Left ventricle myocardium inferior (tissue), 1 donor: Measurements from ENCODE around the gene TMEM30A. TPM values are rescaled to one million over a fixed set of nuclear protein-coding genes. Genes with fewer than 3 reads are reported as not detected.
A peak's percentile ranks its signal among the peaks of the same experiment; 100 is the strongest.

Source experiments
- DNase-seq: peaks from one replicate; pipeline ENCODE4 v3.0.0-alpha.2; 2020
- H3K27ac ChIP-seq: fragments of 200-600 bp; replicated peaks from 2 replicates; pipeline ENCODE4 v1.8.0; 2021
- H3K27me3 ChIP-seq: fragments of 200-600 bp; 2 replicates; pipeline ENCODE4 v1.8.0; 2021; ENCODE audit warnings: low read depth
- H3K36me3 ChIP-seq: fragments of 200-600 bp; 2 replicates; pipeline ENCODE4 v1.8.0; 2021
- H3K4me1 ChIP-seq: fragments of 200-600 bp; 2 replicates; pipeline ENCODE4 v1.8.0; 2021
- H3K4me3 ChIP-seq: fragments of 200-600 bp; 2 replicates; pipeline ENCODE4 v1.8.0; 2021; ENCODE audit warnings: mild to moderate bottlenecking, moderate library complexity
- H3K9me3 ChIP-seq: fragments of 200-600 bp; replicated peaks from 2 replicates; pipeline ENCODE4 v1.8.0; 2021
- intact Hi-C: fragments of 100-400 bp; cut with micrococcal nuclease; formaldehyde crosslinking; loops from one replicate; pipeline ENCODE4 v1.11.0; 2022
- total RNA-seq: library from RNA; stranded (reverse); fragmentation: NEBNext Ultra II Directional; extraction: Animal tissue kit (Norgen Biotek cat#: 25700); gene quantifications from one replicate; pipeline ENCODE4 v1.2.1, GENCODE V29; 2021
- TF ChIP-seq, protein P1 (sequence below): fragments of 200-600 bp; IDR thresholded peaks from 2 replicates; pipeline ENCODE4 v1.8.0; 2021; ENCODE audit warnings: antibody characterized with exemption, mild to moderate bottlenecking, borderline replicate concordance
- donor health status: DM: no; HTN: yes; CAD: no; lungs with severe emphysema.

Gene TMEM30A
- total RNA-seq, 1 donor from 2014 or later = 52.3 TPM

DNA sequence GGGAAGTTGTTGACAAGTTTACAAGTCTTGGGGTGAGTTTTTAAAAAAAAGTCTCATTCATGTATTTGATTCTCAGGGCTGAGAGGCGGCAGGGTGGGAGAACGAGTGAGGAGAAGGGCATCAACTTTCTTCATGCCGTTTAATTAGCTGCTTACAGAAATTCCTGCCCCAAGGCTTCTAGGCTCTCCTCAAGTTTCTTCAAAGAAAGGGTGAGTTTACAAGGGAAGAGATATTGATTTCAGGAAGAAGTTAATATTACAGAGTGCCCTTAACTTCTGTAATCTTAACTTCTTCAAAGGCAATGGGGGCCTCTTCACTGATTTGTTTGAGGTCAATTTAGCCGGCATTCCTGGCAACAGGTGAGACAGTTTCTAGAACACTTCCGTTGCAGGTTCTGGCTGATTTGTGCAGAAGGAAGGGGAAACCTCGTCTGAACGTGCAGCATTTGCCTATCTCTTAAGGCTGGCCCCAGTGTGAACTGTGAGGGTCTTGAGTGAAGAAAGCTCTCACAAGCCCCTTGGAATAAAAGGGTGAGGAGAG lies 75.3 kb downstream of the TMEM30A start:
- H3K4me1 ChIP-seq = peaks cover 78% of the 10 kb centered on the region
- H3K27me3 ChIP-seq = peaks cover 44% of the 10 kb centered on the region
- intact Hi-C loops = loop anchor here (10.0 kb wide), 1 partner anchor 1124 kb away; no protein-coding TSS in a partner anchor
- TF ChIP-seq, protein P1, sequence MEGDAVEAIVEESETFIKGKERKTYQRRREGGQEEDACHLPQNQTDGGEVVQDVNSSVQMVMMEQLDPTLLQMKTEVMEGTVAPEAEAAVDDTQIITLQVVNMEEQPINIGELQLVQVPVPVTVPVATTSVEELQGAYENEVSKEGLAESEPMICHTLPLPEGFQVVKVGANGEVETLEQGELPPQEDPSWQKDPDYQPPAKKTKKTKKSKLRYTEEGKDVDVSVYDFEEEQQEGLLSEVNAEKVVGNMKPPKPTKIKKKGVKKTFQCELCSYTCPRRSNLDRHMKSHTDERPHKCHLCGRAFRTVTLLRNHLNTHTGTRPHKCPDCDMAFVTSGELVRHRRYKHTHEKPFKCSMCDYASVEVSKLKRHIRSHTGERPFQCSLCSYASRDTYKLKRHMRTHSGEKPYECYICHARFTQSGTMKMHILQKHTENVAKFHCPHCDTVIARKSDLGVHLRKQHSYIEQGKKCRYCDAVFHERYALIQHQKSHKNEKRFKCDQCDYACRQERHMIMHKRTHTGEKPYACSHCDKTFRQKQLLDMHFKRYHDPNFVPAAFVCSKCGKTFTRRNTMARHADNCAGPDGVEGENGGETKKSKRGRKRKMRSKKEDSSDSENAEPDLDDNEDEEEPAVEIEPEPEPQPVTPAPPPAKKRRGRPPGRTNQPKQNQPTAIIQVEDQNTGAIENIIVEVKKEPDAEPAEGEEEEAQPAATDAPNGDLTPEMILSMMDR = no peak
- H3K4me3 ChIP-seq = peak overlapping the region; percentile 60
- no peak overlapping the region for H3K27ac ChIP-seq
- H3K9me3 ChIP-seq = no peaks in the 10 kb centered on the region
- no peak for DNase-seq
- H3K36me3 ChIP-seq = no peaks in the 10 kb centered on the region

DNA sequence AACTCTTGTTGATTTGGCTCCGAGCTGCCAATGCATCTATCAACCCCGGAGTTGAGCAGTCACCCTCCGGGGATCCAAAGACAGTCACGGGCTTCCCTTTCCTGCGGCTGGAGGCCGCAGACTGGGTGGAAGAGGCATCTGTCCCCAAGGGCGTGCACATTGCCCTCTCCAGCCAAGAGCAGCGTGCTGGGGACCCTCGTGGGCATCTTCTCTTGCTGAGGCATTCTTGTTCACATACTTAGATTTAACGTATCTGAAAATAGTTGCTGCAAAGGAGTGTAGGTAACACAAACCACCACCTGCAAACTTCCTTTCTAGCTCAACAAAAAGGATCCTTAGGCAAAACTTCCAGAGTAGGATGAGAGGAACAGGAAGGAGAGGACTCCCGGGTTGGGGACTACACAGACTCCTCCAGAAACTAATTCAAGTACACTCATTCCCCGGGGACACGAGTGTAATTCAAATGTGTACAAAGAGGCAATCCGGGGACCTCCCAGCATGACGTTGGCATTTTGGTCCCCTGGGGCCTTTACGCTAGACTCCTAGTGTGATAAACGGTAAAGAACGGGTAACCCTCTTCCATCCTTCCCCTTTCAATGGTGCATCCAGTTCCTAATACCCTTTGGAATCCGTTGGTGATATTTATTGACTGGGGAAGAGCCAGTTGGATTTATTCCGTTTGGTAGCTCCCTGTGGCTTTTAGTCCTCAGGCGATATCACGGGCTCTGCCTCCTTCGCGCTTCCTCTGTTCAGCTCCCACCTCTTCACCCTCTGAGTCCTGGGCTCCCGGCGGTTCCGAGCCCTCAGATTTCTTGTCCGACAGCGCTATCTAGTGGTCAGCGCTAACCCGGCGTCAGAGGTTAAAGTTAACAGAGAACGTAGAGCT lies 76.1 kb downstream of the TMEM30A start:
- H3K36me3 ChIP-seq = no peaks in the 10 kb centered on the region
- H3K27me3 ChIP-seq = peaks cover 51% of the 10 kb centered on the region
- DNase-seq = peak; percentile 83
- peaks cover 80% of the 10 kb centered on the region for H3K4me1 ChIP-seq
- intact Hi-C loops = loop anchor here (10.0 kb wide), 1 partner anchor 1124 kb away; no protein-coding TSS in a partner anchor
- peak overlapping the region; percentile 63 for H3K27ac ChIP-seq
- H3K4me3 ChIP-seq = peak overlapping the region; percentile 60
- H3K9me3 ChIP-seq = no peaks in the 10 kb centered on the region
- TF ChIP-seq, protein P1 = peak; percentile 88

DNA sequence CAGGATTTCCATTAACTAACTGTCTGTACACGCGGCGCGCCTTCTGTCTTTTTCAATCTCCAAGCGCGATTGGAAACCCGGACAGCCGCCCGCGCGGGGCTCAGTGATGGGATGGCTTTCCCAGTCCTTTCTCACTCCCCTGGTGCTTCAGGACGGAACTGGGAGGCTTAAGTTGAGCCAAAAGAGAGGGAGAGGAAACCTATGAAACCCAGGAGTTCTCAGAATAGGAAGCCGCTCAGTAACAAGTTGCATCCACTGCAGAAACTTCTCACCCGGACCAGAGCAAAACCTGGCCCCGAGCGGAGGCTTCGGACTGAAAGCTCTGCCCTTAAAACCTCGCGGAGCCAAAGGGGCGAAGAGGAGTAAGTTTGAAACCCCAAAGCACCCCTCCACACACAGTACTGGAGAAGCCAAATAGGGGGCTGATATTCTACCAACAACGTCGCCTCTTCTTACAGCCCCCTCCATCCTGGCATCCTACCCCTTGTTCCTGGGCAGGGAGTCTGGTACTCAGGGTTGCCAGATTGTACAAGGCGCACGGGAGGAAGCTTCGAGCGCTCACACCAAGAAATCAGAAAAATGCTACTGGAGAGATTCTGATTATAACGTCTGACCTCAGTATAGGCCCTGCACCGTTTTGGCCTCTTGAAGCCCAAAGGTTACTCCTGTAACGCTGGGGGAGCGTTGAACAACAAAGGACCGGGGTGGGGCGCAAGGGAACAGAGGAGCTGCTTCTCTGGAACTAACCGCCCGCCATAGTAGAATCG lies 77.8 kb downstream of the TMEM30A start:
- no peak for DNase-seq
- peaks cover 70% of the 10 kb centered on the region for H3K4me1 ChIP-seq
- no peaks in the 10 kb centered on the region for H3K9me3 ChIP-seq
- peaks cover 69% of the 10 kb centered on the region for H3K27me3 ChIP-seq
- H3K4me3 ChIP-seq = peak overlapping the region; percentile 71
- no peaks in the 10 kb centered on the region for H3K36me3 ChIP-seq
- TF ChIP-seq, protein P1 = no peak
- peak overlapping the region; percentile 76 for H3K27ac ChIP-seq
- intact Hi-C loops = loop anchor here (10.0 kb wide), 1 partner anchor 1122 kb away; no protein-coding TSS in a partner anchor

DNA sequence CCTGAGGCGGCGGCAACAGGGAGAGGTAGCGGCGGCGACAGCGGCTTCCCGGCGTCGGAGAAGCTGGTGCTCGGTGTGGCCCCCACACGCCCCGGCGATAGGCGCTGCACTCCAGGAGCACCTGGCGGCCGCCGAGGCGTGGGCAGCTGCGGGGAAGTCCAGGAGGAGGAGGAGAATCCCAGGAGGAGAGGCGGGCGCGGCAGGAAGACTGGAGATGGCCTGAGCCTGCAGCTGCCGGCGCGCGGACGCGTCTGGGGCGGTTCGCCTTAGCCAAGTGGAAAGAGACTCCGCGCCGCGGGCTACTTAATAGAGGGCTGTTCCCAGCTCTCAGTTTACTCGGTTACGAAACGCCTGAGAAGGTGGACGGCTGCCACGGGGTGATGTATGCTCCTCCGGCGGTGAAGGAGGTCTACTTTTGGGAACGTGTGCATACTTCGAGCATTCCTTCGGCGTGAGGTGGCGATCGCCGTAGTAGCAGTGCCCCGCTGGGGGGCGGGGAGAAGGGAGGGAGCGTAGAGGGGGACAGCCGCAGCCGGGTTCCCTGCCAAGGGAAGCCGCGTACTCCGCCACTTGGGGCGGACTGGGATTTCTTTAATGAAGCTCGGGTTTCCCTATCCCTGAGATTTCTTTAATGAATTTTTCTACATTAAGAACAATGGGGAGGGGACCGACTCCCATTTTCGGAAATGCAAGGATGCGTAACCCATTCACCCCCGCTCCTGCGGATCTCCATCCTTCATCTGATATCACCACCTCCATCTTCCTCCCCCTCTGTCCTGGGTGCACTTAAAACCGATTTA lies 78.6 kb downstream of the TMEM30A start, which contains the start of gene COL12A1:
Gene COL12A1 (minus strand): TSS at position 278 of the 800 bp plus-strand sequence. CDS start 3,261 bp downstream, outside the sequence.
- peak; percentile 91 for DNase-seq
- H3K4me3 ChIP-seq = peak within 1 kb of the TSS; percentile 71
- no peaks in the 10 kb centered on the region for H3K9me3 ChIP-seq
- H3K27ac ChIP-seq = peak within 1 kb of the TSS; percentile 76
- intact Hi-C loops = loop anchor here (10.0 kb wide), 1 partner anchor 1121 kb away; no protein-coding TSS in a partner anchor
- H3K27me3 ChIP-seq = peaks cover 77% of the 10 kb centered on the region
- no peaks in the 10 kb centered on the region for H3K36me3 ChIP-seq
- TF ChIP-seq, protein P1 = no peak
- peaks cover 67% of the 10 kb centered on the region for H3K4me1 ChIP-seq
